Right lobe of liver (tissue), 6 donors: ENCODE results near the gene LPCAT3. TPM values are rescaled to one million over a fixed set of nuclear protein-coding genes. Genes with fewer than 3 reads are reported as not detected.

Experiments
- ATAC-seq, 4 donors: fragments of 200-7000 bp; cut with Tn5 transposase; one replicate each; pipeline ENCODE4 v1.9.1; 2020; ENCODE audit warnings: mild to moderate bottlenecking in 4 of 4, moderate library complexity in 4 of 4
- DNase-seq, 3 donors: peaks; one replicate each; pipeline ENCODE4 v3.0.0-alpha.2; 2020
- H3K27ac ChIP-seq, 3 donors: fragments of 200-600 bp; one replicate each; pipeline ENCODE4 v1.8.0; 2022
- H3K27me3 ChIP-seq, 2 donors: fragments of 200-600 bp; one replicate each; pipeline ENCODE4 v1.8.0; 2022
- H3K36me3 ChIP-seq, 4 donors: fragments of 200-600 bp; sonication (generic) in 1 of 4; one replicate each; pipeline versions ENCODE4 v1.5.1 to v1.8.0; 2017 to 2022; ENCODE audit warnings: control low read depth in 1 of 4
- H3K4me1 ChIP-seq, 4 donors: fragments of 200-600 bp; sonication (generic) in 1 of 4; one replicate each; pipeline versions ENCODE4 v1.5.1 to v1.8.0; 2017 to 2022; ENCODE audit warnings: control low read depth in 1 of 4
- H3K4me3 ChIP-seq, 3 donors: fragments of 200-600 bp; one replicate each; pipeline ENCODE4 v1.8.0; 2022
- H3K9me3 ChIP-seq, 4 donors: fragments of 200-600 bp; sonication (generic) in 1 of 4; one replicate each; pipeline versions ENCODE4 v1.5.1 to v1.8.0; 2017 to 2022; ENCODE audit warnings: control low read depth in 1 of 4
- CTCF ChIP-seq, 4 donors: fragments of 200-600 bp in 3 of 4; fragments of 450-650 bp in 1 of 4; IDR thresholded peaks; one replicate each; pipeline versions ENCODE4 v1.5.1 to v1.8.0; 2016 to 2022; ENCODE audit warnings: antibody characterized with exemption in 4 of 4, mild to moderate bottlenecking in 2 of 4
- POLR2A ChIP-seq: fragments of 450-650 bp; IDR thresholded peaks from one replicate; pipeline ENCODE4 v1.6.1; 2017; ENCODE audit warnings: antibody characterized with exemption, mild to moderate bottlenecking
- whole genome bisulfite sequencing: methylation state at CpG from one replicate; pipeline ENCODE4 v1.1.6; 2018; ENCODE audit warnings: low coverage, low lambda C conversion rate; ENCODE audit not compliant: insufficient coverage; ENCODE audit errors: missing lambda C conversion rate; 5-methylcytosine and 5-hydroxymethylcytosine counted together
- intact Hi-C, 2 donors: fragments of 100-400 bp; cut with DNase I; formaldehyde crosslinking; loops; one replicate each; pipeline versions ENCODE4 v1.11.2 to v1.14.1; 2022
- total RNA-seq, 6 experiments: library from RNA; depleted of rRNA in 2 of 6; stranded (reverse); fragments of >200 nt in 2 of 6; fragmentation: NEBNext Ultra II Directional in 3 of 6; extraction: Animal tissue kit (Norgen Biotek cat#: 25700) in 3 of 6; gene quantifications; one replicate each; pipeline versions ENCODE4 v1.1.0 to v1.2.4, GENCODE V29; 2016 to 2023
- donor health status: DM: no; HTN: yes; CAD: no.
- donor health status: DM: no; HTN: no; CAD: no.
- donor health status: DM: no; HTN: no; CAD: no.
- donor health status: DM: no; HTN: yes; CAD: no.
- donor health status: DM: no; HTN: yes; CAD: no.

The LPCAT3 gene
- total RNA-seq, 6 experiments from 2014 or later, result 50.6 to 115 (median 77.5) TPM

GRCh38 chr12:6938353-6939190 lies 79.7 kb downstream of the LPCAT3 start:
- Histone ChIP-seq H3K9me3 (no peaks in the 10 kb centered on the region), H3K4me3 (peak overlapping the region in 2 of 3 donors; percentile 73 to 76), H3K4me1 (peaks cover 0 to 29% (median 0%) of the 10 kb centered on the region in 4 donors), H3K27me3 (no peaks in the 10 kb centered on the region), H3K27ac (peak overlapping the region; percentile 84 to 95 (median 84)), H3K36me3 (peaks cover 0 to 15% (median 2%) of the 10 kb centered on the region in 4 donors)
- intact Hi-C loops, result no loop called here
- no peak for TF ChIP-seq POLR2A
- no peak for TF ChIP-seq CTCF (IDR thresholded peaks at IDR 0.05)
- WGBS, result 76% methylated on average over 11 of the region's 32 CpGs
- ATAC-seq (no peak), DNase-seq (peak in 1 of 3 donors; percentile 64)

- peak; percentile 95 to 96 (median 96) for DNase-seq
- peaks cover 0 to 24% (median 0%) of the 10 kb centered on the region in 4 donors for H3K4me1 ChIP-seq
- H3K27ac ChIP-seq, result peak overlapping the region; percentile 84 to 95 (median 84)
- 0% methylated on average over 6 of the region's 80 CpGs for WGBS
- peak overlapping the region; percentile 50 to 76 (median 73) for H3K4me3 ChIP-seq
- H3K9me3 ChIP-seq, result no peaks in the 10 kb centered on the region
- TF ChIP-seq POLR2A (peak; percentile 75), CTCF (IDR thresholded peaks at IDR 0.05) (peak; percentile 96 to 99 (median 98))
- intact Hi-C loops, result no loop called here
- H3K36me3 ChIP-seq, result peaks cover 0 to 15% (median 2%) of the 10 kb centered on the region in 4 donors
- H3K27me3 ChIP-seq, result no peaks in the 10 kb centered on the region
- peak; percentile 87 to 94 (median 92) for ATAC-seq
Observed at GRCh38 chr12:6937481-6938352, 80.6 kb downstream of the LPCAT3 start.

- H3K27me3 ChIP-seq, result no peaks in the 10 kb centered on the region
- intact Hi-C loops, result no loop called here
- ATAC-seq, result peak in 3 of 4 donors; percentile 1
- H3K4me3 ChIP-seq, result peak overlapping the region; percentile 50 to 76 (median 73)
- peaks cover 0 to 15% (median 2%) of the 10 kb centered on the region in 4 donors for H3K36me3 ChIP-seq
- WGBS, result 31% methylated on average over 14 of the region's 36 CpGs
- H3K4me1 ChIP-seq, result peaks cover 0 to 23% (median 0%) of the 10 kb centered on the region in 4 donors
- peak in 1 of 3 donors; percentile 64 for DNase-seq
- peak overlapping the region; percentile 84 to 95 (median 84) for H3K27ac ChIP-seq
- no peaks in the 10 kb centered on the region for H3K9me3 ChIP-seq
- TF ChIP-seq POLR2A (no peak), CTCF (IDR thresholded peaks at IDR 0.05) (no peak)
Observed at GRCh38 chr12:6936636-6937480, 81.4 kb downstream of the LPCAT3 start.

- TF ChIP-seq POLR2A (no peak), CTCF (IDR thresholded peaks at IDR 0.05) (no peak)
- H3K9me3 ChIP-seq, result no peaks in the 10 kb centered on the region
- H3K27ac ChIP-seq, result no peak overlapping the region
- DNase-seq (no peak), ATAC-seq (no peak)
- no peak overlapping the region for H3K4me3 ChIP-seq
- H3K4me1 ChIP-seq, result peaks cover 0 to 17% (median 0%) of the 10 kb centered on the region in 4 donors
- H3K36me3 ChIP-seq, result peaks cover 0 to 15% (median 2%) of the 10 kb centered on the region in 4 donors
- intact Hi-C loops, result no loop called here
- H3K27me3 ChIP-seq, result no peaks in the 10 kb centered on the region
- 92% methylated on average over 1 of the region's 3 CpGs for WGBS
Observed at GRCh38 chr12:6936194-6936635, 82.1 kb downstream of the LPCAT3 start.
